ENCODE data around the gene GBP2.

The GBP2 gene

GRCh38 chr1:89064632-89065031 is 61.3 kb downstream of the GBP2 start:
- DNase-seq, result no peak

- DNase-seq, result no peak
Measured at GRCh38 chr1:89063094-89063493, 62.8 kb downstream of the GBP2 start.

- no peak for DNase-seq
Measured at GRCh38 chr1:89060091-89060490, 65.8 kb downstream of the GBP2 start.
